GM19351 (cell line): ENCODE data around the gene DHRS4L2.
"Not testable (repeated sequence)": the region's sequence is repeated elsewhere in the genome, so short reads cannot be mapped to it uniquely, and the experiment has no call there.

ENCODE experiments used
- ATAC-seq: cut with Tn5 transposase; IDR thresholded peaks from one replicate; pipeline ENCODE4 v1.9.1; 2021; ENCODE audit warnings: mild to moderate bottlenecking, moderate library complexity; ENCODE audit not compliant: unreplicated experiment

The DHRS4L2 gene

DNA sequence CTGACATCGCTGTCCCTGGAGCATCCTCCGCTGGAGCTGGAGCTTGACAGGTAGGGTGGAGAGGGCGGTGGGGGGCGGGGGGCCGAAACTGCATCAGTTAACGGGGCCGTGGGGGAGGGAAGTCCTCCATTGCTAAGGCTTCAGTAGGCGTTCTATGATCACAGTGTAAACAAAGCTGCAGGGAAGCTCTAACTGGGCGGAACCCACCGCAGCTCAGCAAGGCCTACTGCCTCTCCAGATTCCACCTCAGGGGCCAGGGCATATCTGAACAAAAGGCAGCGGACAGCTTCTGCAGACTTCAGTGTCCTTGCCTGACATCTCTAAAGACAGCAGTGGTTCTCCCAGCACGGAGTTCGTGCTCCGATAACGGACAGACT lies 18.5 kb upstream of the DHRS4L2 start:
- ATAC-seq = not testable (repeated sequence)

DNA sequence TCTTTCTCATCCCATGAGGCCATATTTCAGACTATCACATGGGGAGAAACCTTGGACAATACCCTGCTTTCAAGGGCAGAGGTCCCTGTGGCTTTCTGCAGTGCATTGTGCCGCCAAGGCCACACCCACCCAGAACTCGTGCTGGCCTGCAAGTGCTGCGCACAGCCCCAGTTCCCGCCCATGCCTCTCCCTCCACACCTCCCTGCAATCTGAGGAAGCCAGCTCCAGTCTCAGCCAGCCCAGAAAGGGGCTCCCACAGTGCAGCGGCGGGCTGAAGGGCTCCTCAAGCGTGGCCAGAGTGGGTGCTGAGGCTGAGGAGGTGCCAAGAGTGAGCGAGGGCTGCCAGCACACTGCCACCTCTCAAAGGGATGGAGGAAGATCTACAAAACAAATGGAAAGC lies 15.6 kb upstream of the DHRS4L2 start:
- ATAC-seq = not testable (repeated sequence)

GRCh38 chr14:23974041-23974440 lies 14.7 kb upstream of the DHRS4L2 start:
- not testable (repeated sequence) for ATAC-seq

- ATAC-seq = peak; percentile 68
Measured at GRCh38 chr14:23977208-23977607, 11.5 kb upstream of the DHRS4L2 start.

DNA sequence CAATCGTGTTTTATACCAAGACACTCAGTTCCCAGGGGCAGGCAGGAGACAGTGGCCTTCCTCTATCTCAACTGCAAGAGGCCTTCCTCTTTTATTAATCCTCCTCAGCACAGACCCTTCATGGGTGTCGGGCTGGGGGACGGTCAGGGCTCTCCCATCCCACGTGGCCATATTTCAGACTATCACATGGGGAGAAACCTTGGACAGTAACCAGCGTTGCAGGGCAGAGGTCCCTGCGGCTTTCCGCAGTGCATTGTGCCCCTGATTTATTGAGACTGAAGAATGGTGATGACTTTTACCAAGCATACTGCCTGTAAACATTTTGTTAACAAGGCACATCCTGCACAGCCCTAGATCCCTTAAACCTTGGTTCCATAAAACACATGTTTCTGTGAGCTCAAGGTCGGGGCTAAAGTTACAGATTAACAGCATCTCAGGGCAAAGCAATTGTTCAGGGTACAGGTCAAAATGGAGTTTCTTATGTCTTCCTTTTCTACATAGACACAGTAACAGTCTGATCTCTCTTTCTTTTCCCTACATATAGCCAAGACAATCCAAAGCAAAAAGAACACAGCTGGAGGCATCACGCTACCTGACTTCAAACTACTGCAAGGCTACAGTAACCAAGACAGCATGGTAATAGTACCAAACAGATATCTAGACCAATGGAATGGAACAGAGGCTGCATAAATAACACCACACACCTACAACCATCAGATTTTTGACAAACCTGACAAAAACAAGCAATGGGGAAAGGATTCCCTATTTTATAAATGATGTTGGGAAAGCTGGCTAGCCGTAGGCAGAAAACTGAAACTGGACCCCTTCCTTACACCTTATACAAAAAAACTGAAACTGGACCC lies 6.5 kb upstream of the DHRS4L2 start:
- not testable (repeated sequence) for ATAC-seq

- no peak for ATAC-seq
Measured at GRCh38 chr14:23984891-23985602, 3.7 kb upstream of the DHRS4L2 start.

DNA sequence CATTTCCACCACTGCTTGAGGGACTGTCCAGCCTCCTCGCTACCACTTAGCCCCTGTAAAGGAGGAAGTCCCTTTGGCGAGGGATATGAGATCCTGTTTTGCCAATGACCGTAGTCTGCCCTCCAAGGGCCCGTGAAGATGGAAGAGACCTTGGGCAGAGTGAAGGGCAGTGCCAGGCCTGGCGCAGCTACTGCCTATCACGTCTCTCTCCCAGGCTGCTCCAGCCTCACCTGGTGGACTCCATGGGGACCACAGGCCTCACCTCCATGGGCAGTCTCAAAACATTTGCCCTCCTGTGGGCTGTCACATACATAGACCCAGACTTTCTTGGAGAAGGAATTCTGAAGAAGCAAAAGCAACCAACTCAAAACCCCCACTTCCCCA lies 514 bp upstream of the DHRS4L2 start:
- peak; percentile 11 for ATAC-seq

DNA sequence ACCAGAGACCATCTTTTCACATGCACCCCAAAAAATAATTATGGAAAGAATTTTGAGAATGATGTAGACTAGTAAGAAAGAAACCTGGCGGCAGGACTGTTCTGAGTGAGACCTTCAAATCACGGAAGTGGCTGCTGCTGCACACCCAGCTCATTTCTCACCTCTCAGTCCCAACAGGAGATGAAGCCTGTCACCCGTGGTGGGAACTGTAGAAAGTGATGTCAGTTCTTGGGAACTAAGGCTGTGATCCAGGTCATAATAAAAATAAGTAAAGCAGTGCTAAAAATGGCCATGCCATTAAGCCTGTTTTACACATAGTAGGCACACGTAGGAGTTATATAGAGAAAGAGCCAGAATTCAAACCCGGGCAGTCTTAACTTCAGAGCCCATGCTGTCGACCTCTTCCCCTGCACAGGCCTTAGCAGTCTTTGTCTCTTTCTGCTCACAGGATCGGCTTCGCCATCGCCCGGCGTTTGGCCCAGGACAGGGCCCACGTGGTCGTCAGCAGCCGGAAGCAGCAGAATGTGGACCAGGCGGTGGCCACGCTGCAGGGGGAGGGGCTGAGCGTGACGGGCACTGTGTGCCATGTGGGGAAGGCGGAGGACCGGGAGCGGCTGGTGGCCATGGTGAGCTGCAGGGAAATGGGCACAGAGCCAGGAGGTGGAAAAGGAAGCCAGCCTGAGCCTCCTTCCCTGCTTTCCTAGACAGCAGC lies 1.2 kb downstream of the DHRS4L2 start:
- ATAC-seq = peak; percentile 56

GRCh38 chr14:23990961-23991360 lies 2.2 kb downstream of the DHRS4L2 start:
- not testable (repeated sequence) for ATAC-seq

DNA sequence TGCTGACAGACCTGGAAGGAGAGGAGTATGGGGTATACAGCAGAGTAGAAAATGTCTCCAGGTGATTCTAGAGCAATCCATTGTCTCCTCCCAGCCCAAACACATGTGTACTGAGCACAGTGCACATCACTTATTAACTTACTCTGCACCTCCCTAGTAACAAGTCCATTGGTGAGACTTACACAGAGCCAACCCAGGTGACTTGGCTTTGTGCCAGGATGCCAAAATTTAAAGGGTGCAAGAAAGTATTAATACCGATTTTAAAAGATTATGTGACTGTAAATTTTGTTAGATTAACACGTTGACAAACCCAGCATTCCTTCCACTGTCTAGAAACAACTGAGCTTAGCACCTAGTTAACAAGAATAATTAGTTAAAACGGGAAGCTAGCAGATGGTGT lies 4.3 kb downstream of the DHRS4L2 start:
- ATAC-seq = not testable (repeated sequence)

- not testable (repeated sequence) for ATAC-seq
Measured at GRCh38 chr14:23996009-23996408, 7.3 kb downstream of the DHRS4L2 start.

DNA sequence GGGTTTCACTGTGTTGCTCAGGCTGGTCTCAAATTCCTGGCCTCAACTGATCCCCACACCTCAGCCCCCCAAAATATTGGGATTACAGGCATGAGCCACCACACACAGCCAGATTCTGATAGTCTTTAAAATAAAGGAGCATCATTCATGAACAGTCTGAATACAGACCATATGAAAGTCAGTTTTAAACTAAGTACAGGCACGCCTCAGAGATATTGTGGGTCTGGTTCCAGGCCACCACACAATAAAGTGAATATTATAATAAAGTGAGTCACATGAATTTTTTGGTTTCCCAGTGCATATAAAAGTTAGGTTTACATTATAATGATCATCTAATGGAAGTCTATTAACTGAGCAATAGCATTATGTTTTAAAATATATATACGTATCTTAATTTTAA lies 8.1 kb downstream of the DHRS4L2 start:
- not testable (repeated sequence) for ATAC-seq

DNA sequence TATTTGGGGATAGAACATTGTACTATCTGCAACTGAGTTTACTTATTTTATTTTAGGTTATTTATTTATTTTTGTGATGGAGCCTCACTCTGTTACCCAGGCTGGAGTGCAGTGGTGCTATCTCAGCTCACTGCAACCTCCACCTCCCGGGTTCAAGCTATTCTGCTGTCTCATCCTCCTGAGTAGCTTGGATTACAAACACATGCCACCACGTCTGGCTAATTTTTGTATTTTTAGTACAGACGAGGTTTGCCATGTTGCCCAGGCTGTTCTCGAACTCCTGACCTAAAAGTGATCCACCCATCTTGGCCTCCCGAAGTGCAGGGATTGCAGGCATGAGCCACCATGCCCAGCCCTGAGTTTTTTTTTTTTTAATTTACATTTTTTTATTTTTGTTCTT lies 10.9 kb downstream of the DHRS4L2 start:
- ATAC-seq = not testable (repeated sequence)

GRCh38 chr14:24001078-24001477 lies 12.3 kb downstream of the DHRS4L2 start:
- not testable (repeated sequence) for ATAC-seq

GRCh38 chr14:24001679-24002078 lies 12.9 kb downstream of the DHRS4L2 start:
- not testable (repeated sequence) for ATAC-seq

DNA sequence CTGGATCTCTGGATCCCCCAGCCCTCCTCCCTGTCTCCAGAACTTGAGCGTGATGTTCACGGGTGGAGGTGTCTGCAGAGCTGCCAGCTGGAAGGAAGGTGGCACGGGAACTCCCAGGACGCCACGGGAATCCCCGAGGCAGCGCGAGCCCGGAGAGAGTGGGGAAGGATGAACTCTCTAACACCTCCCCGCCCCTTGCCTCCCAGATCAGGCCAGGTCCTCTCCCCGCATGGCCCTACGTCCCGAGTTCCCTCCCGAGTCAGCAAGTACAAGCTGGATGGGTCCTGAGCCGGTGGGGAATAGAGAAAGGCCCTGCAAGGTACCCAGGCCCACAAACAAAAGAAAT lies 17.7 kb downstream of the DHRS4L2 start:
- peak; percentile 29 for ATAC-seq

DNA sequence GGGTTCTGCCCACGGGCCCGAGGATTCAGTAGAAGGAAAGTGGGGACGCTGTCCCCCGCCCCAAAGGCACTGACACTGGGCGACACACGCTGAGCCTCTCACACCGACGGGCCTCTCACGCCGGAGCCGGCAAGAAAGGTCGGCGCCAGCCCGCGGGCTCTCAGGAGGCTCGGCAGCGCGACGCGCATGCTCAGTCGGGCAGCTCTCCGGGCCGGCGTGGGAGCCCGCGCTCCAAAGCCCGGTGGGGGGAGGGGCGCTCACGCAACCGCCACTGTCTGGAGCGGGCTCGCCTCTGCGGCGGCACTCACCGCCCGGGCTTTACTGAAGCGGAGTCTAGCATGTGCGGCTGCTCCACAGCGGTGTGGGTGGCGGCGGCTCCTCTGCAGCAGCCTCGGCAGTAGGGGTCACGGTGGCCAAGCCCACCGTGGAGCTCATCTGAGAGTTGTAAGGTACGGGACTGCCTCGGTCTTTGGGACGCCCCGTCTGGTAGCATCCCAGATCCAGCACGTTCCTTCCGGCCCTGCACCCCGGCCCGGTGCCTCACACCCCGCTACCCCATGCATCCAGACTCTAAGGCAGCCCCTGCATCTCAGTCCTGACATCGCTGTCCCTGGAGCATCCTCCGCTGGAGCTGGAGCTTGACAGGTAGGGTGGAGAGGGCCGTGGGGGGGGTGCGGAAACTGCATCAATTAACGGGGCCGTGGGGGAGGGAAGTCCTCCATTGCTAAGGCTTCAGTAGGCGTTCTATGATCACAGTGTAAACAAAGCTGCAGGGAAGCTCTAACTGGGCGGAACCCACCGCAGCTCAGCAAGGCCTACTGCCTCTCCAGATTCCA lies 18.3 kb downstream of the DHRS4L2 start:
- peak; percentile 86 for ATAC-seq

DNA sequence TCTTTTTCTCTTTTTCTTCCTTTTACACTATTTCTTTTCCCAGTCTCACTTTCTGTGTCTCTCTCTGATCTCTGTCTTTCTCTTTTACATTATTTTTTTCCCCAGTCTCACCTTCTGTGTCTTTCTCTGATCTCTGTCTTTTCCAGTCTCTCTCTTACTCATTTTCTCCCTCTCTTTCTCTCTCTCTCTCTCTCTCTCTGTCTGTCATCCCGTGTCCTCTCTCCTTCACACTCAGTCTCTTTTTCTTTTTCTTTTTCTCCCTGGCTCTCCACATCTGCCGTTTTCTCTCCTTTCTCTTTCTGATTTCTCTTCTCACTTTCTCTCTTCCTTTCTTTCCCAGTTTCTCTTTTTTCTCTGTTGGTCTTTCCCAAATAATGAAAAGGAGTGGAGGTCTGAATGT lies 22.3 kb downstream of the DHRS4L2 start:
- no peak for ATAC-seq

DNA sequence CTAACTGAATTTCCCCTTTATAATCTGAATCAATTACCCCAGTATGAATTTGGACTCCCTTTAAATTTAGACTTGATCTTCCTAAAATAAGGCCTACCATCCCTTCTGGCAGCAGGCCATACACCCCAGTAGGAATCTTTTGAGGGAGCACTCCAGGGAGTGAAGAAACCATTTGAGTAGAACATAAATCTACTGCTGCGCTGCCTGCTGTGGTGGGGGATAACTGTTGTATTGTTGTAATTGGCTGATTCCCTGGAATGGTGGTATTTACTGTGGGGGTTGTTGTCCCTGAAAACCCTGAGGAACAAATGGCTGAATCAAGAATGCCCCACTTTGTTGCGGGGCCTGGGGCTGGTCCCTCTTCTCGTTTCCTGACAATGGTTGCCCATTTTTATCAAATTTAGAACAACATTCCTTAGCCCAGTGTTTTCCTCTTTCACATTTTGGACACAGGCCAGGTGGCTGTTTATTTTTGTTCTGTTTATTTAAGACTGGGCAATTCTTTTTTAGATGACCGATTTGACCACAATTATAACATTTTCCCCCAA lies 24.1 kb downstream of the DHRS4L2 start:
- not testable (repeated sequence) for ATAC-seq
